ENCODE results near the gene PRPF40B. TPM values are rescaled to one million over a fixed set of nuclear protein-coding genes. Genes with fewer than 3 reads are reported as not detected.
A peak's percentile ranks its signal among the peaks of the same experiment; 100 is the strongest.

The PRPF40B gene
- total RNA-seq, 1 donor from 2014 or later: 28.9 TPM

- TF ChIP-seq CTCF (IDR thresholded peaks at IDR 0.05): no peak
- H3K27me3 Mint-ChIP-seq (ENCODE audit: unreplicated experiment): no peaks in the 10 kb centered on the region
- no peak overlapping the region for H3K4me3 Mint-ChIP-seq (ENCODE audit: unreplicated experiment)
- H3K27ac Mint-ChIP-seq (ENCODE audit: unreplicated experiment): peak overlapping the region; percentile 25
- no peaks in the 10 kb centered on the region for H3K9me3 Mint-ChIP-seq (ENCODE audit: unreplicated experiment)
- H3K36me3 Mint-ChIP-seq (ENCODE audit: unreplicated experiment): peaks cover 29% of the 10 kb centered on the region
- DNase-seq (ENCODE audit: extremely low spot score, unreplicated experiment): no peak
- H3K4me1 Mint-ChIP-seq (ENCODE audit: unreplicated experiment): peaks cover 42% of the 10 kb centered on the region
Measured at GRCh38 chr12:49661191-49661590, 37.8 kb downstream of the PRPF40B start.

- peaks cover 25% of the 10 kb centered on the region for H3K36me3 Mint-ChIP-seq (ENCODE audit: unreplicated experiment)
- H3K9me3 Mint-ChIP-seq (ENCODE audit: unreplicated experiment): no peaks in the 10 kb centered on the region
- no peak for DNase-seq (ENCODE audit: extremely low spot score, unreplicated experiment)
- TF ChIP-seq CTCF (IDR thresholded peaks at IDR 0.05): no peak
- H3K27me3 Mint-ChIP-seq (ENCODE audit: unreplicated experiment): no peaks in the 10 kb centered on the region
- H3K4me1 Mint-ChIP-seq (ENCODE audit: unreplicated experiment): peaks cover 42% of the 10 kb centered on the region
- peak overlapping the region; percentile 96 for H3K27ac Mint-ChIP-seq (ENCODE audit: unreplicated experiment)
- H3K4me3 Mint-ChIP-seq (ENCODE audit: unreplicated experiment): no peak overlapping the region
Measured at GRCh38 chr12:49661746-49662145, 38.4 kb downstream of the PRPF40B start.

GRCh38 chr12:49662998-49663843, 39.9 kb downstream of the PRPF40B start:
- no peak for TF ChIP-seq CTCF (IDR thresholded peaks at IDR 0.05)
- H3K36me3 Mint-ChIP-seq (ENCODE audit: unreplicated experiment): peaks cover 19% of the 10 kb centered on the region
- no peaks in the 10 kb centered on the region for H3K9me3 Mint-ChIP-seq (ENCODE audit: unreplicated experiment)
- H3K27ac Mint-ChIP-seq (ENCODE audit: unreplicated experiment): peak overlapping the region; percentile 96
- H3K27me3 Mint-ChIP-seq (ENCODE audit: unreplicated experiment): no peaks in the 10 kb centered on the region
- H3K4me1 Mint-ChIP-seq (ENCODE audit: unreplicated experiment): peaks cover 44% of the 10 kb centered on the region
- H3K4me3 Mint-ChIP-seq (ENCODE audit: unreplicated experiment): peak overlapping the region; percentile 38
- DNase-seq (ENCODE audit: extremely low spot score, unreplicated experiment): no peak

GRCh38 chr12:49664167-49664566, 40.8 kb downstream of the PRPF40B start:
- no peak for DNase-seq (ENCODE audit: extremely low spot score, unreplicated experiment)
- H3K4me1 Mint-ChIP-seq (ENCODE audit: unreplicated experiment): peaks cover 44% of the 10 kb centered on the region

More at GRCh38 chr12:49664167-49664566, 40.8 kb downstream of the PRPF40B start:
- Mint-ChIP-seq H3K27me3 (ENCODE audit: unreplicated experiment) (no peaks in the 10 kb centered on the region), H3K4me3 (ENCODE audit: unreplicated experiment) (no peak overlapping the region), H3K9me3 (ENCODE audit: unreplicated experiment) (no peaks in the 10 kb centered on the region), H3K36me3 (ENCODE audit: unreplicated experiment) (peaks cover 20% of the 10 kb centered on the region), H3K27ac (ENCODE audit: unreplicated experiment) (peak overlapping the region; percentile 96)
- TF ChIP-seq CTCF (IDR thresholded peaks at IDR 0.05): no peak

Data from osteocyte (in vitro differentiated cells).